Measurements from ENCODE around the gene NR3C2.

- no peak for TF ChIP-seq POLR2AphosphoS5 (IDR thresholded peaks at IDR 0.05; ENCODE audit: low read depth, low read length)
- TF ChIP-seq, protein P1, sequence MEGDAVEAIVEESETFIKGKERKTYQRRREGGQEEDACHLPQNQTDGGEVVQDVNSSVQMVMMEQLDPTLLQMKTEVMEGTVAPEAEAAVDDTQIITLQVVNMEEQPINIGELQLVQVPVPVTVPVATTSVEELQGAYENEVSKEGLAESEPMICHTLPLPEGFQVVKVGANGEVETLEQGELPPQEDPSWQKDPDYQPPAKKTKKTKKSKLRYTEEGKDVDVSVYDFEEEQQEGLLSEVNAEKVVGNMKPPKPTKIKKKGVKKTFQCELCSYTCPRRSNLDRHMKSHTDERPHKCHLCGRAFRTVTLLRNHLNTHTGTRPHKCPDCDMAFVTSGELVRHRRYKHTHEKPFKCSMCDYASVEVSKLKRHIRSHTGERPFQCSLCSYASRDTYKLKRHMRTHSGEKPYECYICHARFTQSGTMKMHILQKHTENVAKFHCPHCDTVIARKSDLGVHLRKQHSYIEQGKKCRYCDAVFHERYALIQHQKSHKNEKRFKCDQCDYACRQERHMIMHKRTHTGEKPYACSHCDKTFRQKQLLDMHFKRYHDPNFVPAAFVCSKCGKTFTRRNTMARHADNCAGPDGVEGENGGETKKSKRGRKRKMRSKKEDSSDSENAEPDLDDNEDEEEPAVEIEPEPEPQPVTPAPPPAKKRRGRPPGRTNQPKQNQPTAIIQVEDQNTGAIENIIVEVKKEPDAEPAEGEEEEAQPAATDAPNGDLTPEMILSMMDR (IDR thresholded peaks at IDR 0.05), result no peak
- no peak for TF ChIP-seq TCF7L2 (IDR thresholded peaks at IDR 0.05; ENCODE audit: low read depth, low read length)
- TF ChIP-seq, protein P2, sequence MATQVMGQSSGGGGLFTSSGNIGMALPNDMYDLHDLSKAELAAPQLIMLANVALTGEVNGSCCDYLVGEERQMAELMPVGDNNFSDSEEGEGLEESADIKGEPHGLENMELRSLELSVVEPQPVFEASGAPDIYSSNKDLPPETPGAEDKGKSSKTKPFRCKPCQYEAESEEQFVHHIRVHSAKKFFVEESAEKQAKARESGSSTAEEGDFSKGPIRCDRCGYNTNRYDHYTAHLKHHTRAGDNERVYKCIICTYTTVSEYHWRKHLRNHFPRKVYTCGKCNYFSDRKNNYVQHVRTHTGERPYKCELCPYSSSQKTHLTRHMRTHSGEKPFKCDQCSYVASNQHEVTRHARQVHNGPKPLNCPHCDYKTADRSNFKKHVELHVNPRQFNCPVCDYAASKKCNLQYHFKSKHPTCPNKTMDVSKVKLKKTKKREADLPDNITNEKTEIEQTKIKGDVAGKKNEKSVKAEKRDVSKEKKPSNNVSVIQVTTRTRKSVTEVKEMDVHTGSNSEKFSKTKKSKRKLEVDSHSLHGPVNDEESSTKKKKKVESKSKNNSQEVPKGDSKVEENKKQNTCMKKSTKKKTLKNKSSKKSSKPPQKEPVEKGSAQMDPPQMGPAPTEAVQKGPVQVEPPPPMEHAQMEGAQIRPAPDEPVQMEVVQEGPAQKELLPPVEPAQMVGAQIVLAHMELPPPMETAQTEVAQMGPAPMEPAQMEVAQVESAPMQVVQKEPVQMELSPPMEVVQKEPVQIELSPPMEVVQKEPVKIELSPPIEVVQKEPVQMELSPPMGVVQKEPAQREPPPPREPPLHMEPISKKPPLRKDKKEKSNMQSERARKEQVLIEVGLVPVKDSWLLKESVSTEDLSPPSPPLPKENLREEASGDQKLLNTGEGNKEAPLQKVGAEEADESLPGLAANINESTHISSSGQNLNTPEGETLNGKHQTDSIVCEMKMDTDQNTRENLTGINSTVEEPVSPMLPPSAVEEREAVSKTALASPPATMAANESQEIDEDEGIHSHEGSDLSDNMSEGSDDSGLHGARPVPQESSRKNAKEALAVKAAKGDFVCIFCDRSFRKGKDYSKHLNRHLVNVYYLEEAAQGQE (IDR thresholded peaks at IDR 0.05; ENCODE audit: insufficient read depth in 1 of 2, low read depth in 2 of 2, low read length in 1 of 2), result no peak
- TF ChIP-seq SIN3A (IDR thresholded peaks at IDR 0.05; ENCODE audit: borderline replicate concordance, insufficient read depth, low read depth, low read length), result no peak
Observed at GRCh38 chr4:148068065-148068911, 373.9 kb downstream of the NR3C2 start.

Data from Panc1 (cell line).